ENCODE data around the gene SDF4.

DNA sequence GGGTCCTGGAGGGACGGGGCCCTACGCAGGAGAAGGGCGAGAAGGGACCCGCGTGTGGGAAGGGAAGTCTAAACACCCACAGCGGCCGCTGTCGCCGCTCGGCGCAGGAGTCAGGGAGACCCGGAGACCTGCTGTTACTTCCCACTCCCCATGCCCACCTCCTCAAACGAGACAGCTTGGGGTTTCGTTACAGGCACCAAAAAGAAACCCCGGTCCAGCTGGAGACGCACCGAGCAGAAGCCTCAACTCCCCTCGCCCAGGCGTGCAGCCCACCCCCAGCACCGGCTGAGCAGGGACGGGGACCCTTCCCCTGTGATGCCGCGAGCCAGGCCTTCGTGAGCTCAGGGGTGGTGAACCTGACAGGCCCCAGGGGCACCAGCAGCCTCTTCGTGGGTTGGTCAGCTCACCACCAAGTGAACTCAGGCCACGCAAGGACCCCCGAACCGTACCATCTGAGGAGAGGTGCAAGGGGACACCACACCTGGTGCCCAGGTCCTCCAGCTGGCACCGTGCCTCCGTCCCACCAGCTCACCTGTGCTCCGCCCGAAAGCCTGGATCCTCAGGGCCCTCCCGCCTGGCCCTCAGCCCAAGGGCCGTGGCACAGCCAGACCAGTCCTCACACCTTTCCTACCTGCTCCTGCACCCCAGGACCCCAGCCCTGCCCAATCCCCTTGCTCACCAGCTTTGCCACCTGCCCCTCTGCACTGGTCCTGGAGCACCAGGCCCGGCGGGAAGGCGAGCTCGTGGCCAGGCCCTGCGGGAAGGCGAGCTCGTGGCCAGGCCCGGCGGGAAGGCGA is 5.0 kb downstream of the SDF4 start:
- TF ChIP-seq, protein P1, sequence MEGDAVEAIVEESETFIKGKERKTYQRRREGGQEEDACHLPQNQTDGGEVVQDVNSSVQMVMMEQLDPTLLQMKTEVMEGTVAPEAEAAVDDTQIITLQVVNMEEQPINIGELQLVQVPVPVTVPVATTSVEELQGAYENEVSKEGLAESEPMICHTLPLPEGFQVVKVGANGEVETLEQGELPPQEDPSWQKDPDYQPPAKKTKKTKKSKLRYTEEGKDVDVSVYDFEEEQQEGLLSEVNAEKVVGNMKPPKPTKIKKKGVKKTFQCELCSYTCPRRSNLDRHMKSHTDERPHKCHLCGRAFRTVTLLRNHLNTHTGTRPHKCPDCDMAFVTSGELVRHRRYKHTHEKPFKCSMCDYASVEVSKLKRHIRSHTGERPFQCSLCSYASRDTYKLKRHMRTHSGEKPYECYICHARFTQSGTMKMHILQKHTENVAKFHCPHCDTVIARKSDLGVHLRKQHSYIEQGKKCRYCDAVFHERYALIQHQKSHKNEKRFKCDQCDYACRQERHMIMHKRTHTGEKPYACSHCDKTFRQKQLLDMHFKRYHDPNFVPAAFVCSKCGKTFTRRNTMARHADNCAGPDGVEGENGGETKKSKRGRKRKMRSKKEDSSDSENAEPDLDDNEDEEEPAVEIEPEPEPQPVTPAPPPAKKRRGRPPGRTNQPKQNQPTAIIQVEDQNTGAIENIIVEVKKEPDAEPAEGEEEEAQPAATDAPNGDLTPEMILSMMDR (IDR thresholded peaks at IDR 0.05), result no peak
- TF ChIP-seq EP300 (IDR thresholded peaks at IDR 0.05), result no peak
- TF ChIP-seq POLR2A (IDR thresholded peaks at IDR 0.05), result no peak
